Measurements from ENCODE around the gene NSD2.
"Not testable (repeated sequence)": the region's sequence is repeated elsewhere in the genome, so short reads cannot be mapped to it uniquely, and the experiment has no call there.

Gene NSD2

GRCh38 chr4:2009651-2010233 is 138.5 kb downstream of the NSD2 start:
- DNase-seq (ENCODE audit: low read depth) = no peak
- H3K4me3 ChIP-seq (ENCODE audit: low read depth, low read length) = peak overlapping the region; percentile 88

DNA sequence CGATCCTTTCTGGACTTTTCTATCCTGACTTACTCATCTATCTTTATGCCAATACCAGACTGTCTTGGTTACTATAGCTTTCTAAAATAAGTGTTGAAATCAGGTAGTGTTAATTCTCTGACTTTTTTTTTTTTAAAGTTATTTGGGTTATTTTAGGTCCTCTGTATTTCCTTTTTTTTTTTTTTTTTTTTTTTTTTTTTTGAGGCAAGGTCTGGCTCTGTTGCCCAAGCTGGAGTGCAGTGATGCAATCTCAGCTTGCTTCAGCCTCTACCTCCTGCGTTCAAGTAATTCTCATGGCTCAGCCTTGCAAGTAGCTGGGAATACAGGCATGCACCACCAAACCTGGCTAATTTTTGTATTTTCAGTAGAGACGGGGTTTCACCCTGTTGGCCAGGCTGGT is 140.4 kb downstream of the NSD2 start:
- no peak for DNase-seq (ENCODE audit: low read depth)
- H3K4me3 ChIP-seq (ENCODE audit: low read depth, low read length) = no peak overlapping the region

DNA sequence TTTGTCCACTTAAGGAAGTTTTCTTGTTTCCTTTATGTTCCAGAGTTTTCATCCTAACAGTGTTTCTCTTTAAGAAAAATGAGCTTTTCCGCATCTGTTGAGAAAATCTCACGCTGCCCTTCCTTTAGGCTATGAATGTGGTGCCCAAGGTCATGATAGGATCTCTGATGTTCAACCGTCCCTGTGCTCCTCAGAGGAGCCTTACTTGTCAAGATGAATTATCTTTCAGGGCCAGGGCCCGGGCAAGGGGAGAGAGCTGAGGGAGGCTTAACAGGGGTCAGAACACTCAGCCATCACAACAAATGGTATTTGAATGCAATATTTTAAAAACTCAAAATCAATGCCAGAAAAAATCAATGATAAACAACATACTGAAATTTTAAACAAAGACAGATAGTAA is 143.8 kb downstream of the NSD2 start:
- no peak for DNase-seq (ENCODE audit: low read depth)

GRCh38 chr4:2021358-2022018 is 150.3 kb downstream of the NSD2 start:
- DNase-seq (ENCODE audit: low read depth); H3K4me3 ChIP-seq (ENCODE audit: low read depth, low read length): not testable (repeated sequence)

More for the DNA sequence above, 143.8 kb downstream of the NSD2 start:
- no peak overlapping the region for H3K4me3 ChIP-seq (ENCODE audit: low read depth, low read length)

DNA sequence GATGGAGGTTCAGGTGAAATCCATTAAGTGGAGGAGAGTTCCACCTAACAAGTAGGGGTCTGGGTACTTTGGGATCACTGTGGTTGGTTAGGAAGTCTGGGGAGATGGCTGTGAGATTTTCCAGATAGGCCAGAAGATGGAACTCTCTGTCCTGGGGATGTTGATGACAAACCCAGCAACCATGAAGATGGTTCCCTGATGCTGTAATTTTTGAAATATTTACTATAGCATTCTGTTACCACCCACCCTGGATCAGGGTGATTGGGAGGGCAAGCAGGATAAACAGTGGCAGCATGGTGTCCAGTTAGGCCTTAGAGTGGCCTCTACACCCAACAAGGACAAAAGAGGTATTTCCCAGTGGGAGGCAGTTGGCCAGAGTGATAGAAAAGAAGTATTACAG is 153.5 kb downstream of the NSD2 start:
- DNase-seq (ENCODE audit: low read depth) = no peak
- H3K4me3 ChIP-seq (ENCODE audit: low read depth, low read length) = no peak overlapping the region

DNA sequence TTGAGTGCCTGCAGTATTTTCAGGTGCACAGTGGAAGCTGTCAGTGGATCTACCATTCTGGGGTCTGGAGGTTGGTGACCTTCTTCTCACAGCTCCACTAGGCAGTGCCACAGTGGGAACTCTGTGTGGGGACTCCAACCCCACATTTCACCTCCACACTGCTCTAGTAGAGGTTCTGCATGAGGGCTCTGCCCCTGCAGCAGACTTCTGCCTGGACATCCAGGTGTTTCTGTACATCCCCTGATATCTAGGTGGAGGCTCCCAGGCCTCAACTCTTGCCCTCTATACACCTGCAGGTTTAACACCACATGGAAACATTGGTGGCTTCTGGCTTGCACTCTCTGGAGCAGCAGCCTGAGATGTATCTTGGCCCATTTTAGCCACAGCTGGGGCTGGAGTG is 154.6 kb downstream of the NSD2 start:
- no peak for DNase-seq (ENCODE audit: low read depth)
- H3K4me3 ChIP-seq (ENCODE audit: low read depth, low read length) = no peak overlapping the region

GRCh38 chr4:2027120-2027519 is 155.9 kb downstream of the NSD2 start:
- not testable (repeated sequence) for DNase-seq (ENCODE audit: low read depth); H3K4me3 ChIP-seq (ENCODE audit: low read depth, low read length)

- H3K4me3 ChIP-seq (ENCODE audit: low read depth, low read length) = not testable (repeated sequence)
These were observed 160.0 kb downstream of the NSD2 start for GRCh38 chr4:2031161-2031560.

More at GRCh38 chr4:2031161-2031560, 160.0 kb downstream of the NSD2 start:
- not testable (repeated sequence) for DNase-seq (ENCODE audit: low read depth)

Measured in skeletal muscle cell (primary cell).